Measurements from ENCODE around the gene KNCN. TPM values are rescaled to one million over a fixed set of nuclear protein-coding genes. Genes with fewer than 3 reads are reported as not detected.

The KNCN gene
- total RNA-seq, 4 donors from 2014 or later = not detected

- H3K27ac ChIP-seq = no peak overlapping the region
- peaks cover 2 to 7% (median 3%) of the 10 kb centered on the region in 3 donors for H3K27me3 ChIP-seq
- ATAC-seq (no peak), DNase-seq (no peak)
- in situ Hi-C loops (cut with MboI; ENCODE audit: low sequenced_read_pairs in 4 of 4) = no loop called here
- intact Hi-C loops (cut with DNase I; ENCODE audit: low total_unique reads) = no loop called here
- no peak overlapping the region for H3K4me3 ChIP-seq
- peaks cover 0 to 6% of the 10 kb centered on the region in 2 donors for H3K36me3 ChIP-seq
- no peaks in the 10 kb centered on the region for H3K4me1 ChIP-seq
- TF ChIP-seq POLR2A (IDR thresholded peaks at IDR 0.05) (no peak), CTCF (IDR thresholded peaks at IDR 0.05 in 4 of 5, conservative IDR thresholded peaks at IDR 0.05 in 1 of 5) (no peak)
- H3K9me3 ChIP-seq = no peaks in the 10 kb centered on the region
Measured at GRCh38 chr1:46553506-46553905, 2.1 kb upstream of the KNCN start.

- Histone ChIP-seq H3K9me3 (no peaks in the 10 kb centered on the region), H3K27ac (no peak overlapping the region), H3K4me3 (no peak overlapping the region), H3K4me1 (no peaks in the 10 kb centered on the region), H3K27me3 (peaks cover 2 to 7% (median 3%) of the 10 kb centered on the region in 3 donors), H3K36me3 (no peaks in the 10 kb centered on the region)
- ATAC-seq = no peak
- TF ChIP-seq CTCF (IDR thresholded peaks at IDR 0.05 in 4 of 5, conservative IDR thresholded peaks at IDR 0.05 in 1 of 5) (no peak), POLR2A (IDR thresholded peaks at IDR 0.05) (no peak)
- intact Hi-C loops (cut with DNase I; ENCODE audit: low total_unique reads) (no loop called here), in situ Hi-C loops (cut with MboI; ENCODE audit: low sequenced_read_pairs in 4 of 4) (no loop called here)
- no peak for DNase-seq
Measured at GRCh38 chr1:46552357-46553237, 1.1 kb upstream of the KNCN start.

GRCh38 chr1:46550751-46551231 lies 656 bp downstream of the KNCN start:
- Histone ChIP-seq H3K4me3 (no peak overlapping the region), H3K9me3 (no peaks in the 10 kb centered on the region), H3K27ac (no peak overlapping the region), H3K27me3 (peaks cover 2 to 7% (median 3%) of the 10 kb centered on the region in 3 donors), H3K36me3 (no peaks in the 10 kb centered on the region), H3K4me1 (no peaks in the 10 kb centered on the region)
- ATAC-seq (no peak), DNase-seq (no peak)
- in situ Hi-C loops (cut with MboI; ENCODE audit: low sequenced_read_pairs in 4 of 4) (no loop called here), intact Hi-C loops (cut with DNase I; ENCODE audit: low total_unique reads) (no loop called here)
- TF ChIP-seq POLR2A (IDR thresholded peaks at IDR 0.05) (no peak), CTCF (IDR thresholded peaks at IDR 0.05 in 4 of 5, conservative IDR thresholded peaks at IDR 0.05 in 1 of 5) (no peak)

- Histone ChIP-seq H3K9me3 (no peaks in the 10 kb centered on the region), H3K27ac (no peak overlapping the region), H3K4me3 (no peak overlapping the region), H3K4me1 (no peaks in the 10 kb centered on the region), H3K27me3 (peaks cover 3 to 9% (median 9%) of the 10 kb centered on the region in 3 donors), H3K36me3 (no peaks in the 10 kb centered on the region)
- in situ Hi-C loops (cut with MboI; ENCODE audit: low sequenced_read_pairs in 4 of 4) (loop anchor here in 1 of 4 donors (25.0 kb wide), 1 partner anchor 113 kb away; no protein-coding TSS in a partner anchor), intact Hi-C loops (cut with DNase I; ENCODE audit: low total_unique reads) (no loop called here)
- TF ChIP-seq CTCF (IDR thresholded peaks at IDR 0.05 in 4 of 5, conservative IDR thresholded peaks at IDR 0.05 in 1 of 5) = no peak
- no peak for TF ChIP-seq POLR2A (IDR thresholded peaks at IDR 0.05)
- DNase-seq (no peak), ATAC-seq (no peak)
Measured at GRCh38 chr1:46549697-46550681, 1.5 kb downstream of the KNCN start.

Data from gastrocnemius medialis (tissue), 4 donors.